Uterus (tissue), 2 donors: ENCODE measurements around the gene HIBCH.

Experiments used
- CTCF ChIP-seq, 4 experiments: fragments of 200-600 bp in 2 of 4; fragments of 450-650 bp in 2 of 4; sonication (generic) in 2 of 4; IDR thresholded peaks; one replicate each; pipeline ENCODE4 v1.5.1; 2016 to 2019; ENCODE audit warnings: antibody characterized with exemption in 4 of 4, mild to moderate bottlenecking in 2 of 4, moderate library complexity in 1 of 4
- POLR2A ChIP-seq, 2 donors: fragments of 450-650 bp; IDR thresholded peaks; one replicate each; pipeline ENCODE4 v1.6.1; 2016; ENCODE audit warnings: antibody characterized with exemption in 2 of 2, mild to moderate bottlenecking in 1 of 2, moderate library complexity in 1 of 2

GRCh38 chr2:190202018-190202417 is 117.6 kb downstream of the HIBCH start:
- no peak for TF ChIP-seq POLR2A (IDR thresholded peaks at IDR 0.05)
- TF ChIP-seq CTCF (IDR thresholded peaks at IDR 0.05): no peak
